ENCODE results near the gene BEND3.

The BEND3 gene

GRCh38 chr6:107083047-107083768 lies 32.1 kb downstream of the BEND3 start:
- no peak for DNase-seq (ENCODE audit: low read depth)

- no peak for DNase-seq (ENCODE audit: low read depth)
These were observed 33.3 kb downstream of the BEND3 start for GRCh38 chr6:107082045-107082444.

- DNase-seq (ENCODE audit: low read depth), result no peak
These were observed 35.3 kb downstream of the BEND3 start for GRCh38 chr6:107080036-107080435.

- no peak for DNase-seq (ENCODE audit: low read depth)
These were observed 35.9 kb downstream of the BEND3 start for GRCh38 chr6:107079429-107079828.

GRCh38 chr6:107077710-107078109 lies 37.6 kb downstream of the BEND3 start:
- no peak for DNase-seq (ENCODE audit: low read depth)

GRCh38 chr6:107075951-107076381 lies 39.3 kb downstream of the BEND3 start:
- DNase-seq (ENCODE audit: low read depth), result no peak

- no peak for DNase-seq (ENCODE audit: low read depth)
These were observed 44.6 kb downstream of the BEND3 start for GRCh38 chr6:107070686-107071085.

GRCh38 chr6:107069631-107070548 lies 45.4 kb downstream of the BEND3 start:
- DNase-seq (ENCODE audit: low read depth), result no peak

GRCh38 chr6:107068691-107069630 lies 46.4 kb downstream of the BEND3 start:
- DNase-seq (ENCODE audit: low read depth), result no peak

GRCh38 chr6:107066697-107067659 lies 48.3 kb downstream of the BEND3 start:
- peak; percentile 17 for DNase-seq (ENCODE audit: low read depth)

- DNase-seq (ENCODE audit: low read depth), result peak; percentile 18
These were observed 50.7 kb downstream of the BEND3 start for GRCh38 chr6:107064579-107065065.

- DNase-seq (ENCODE audit: low read depth), result no peak
These were observed 52.6 kb downstream of the BEND3 start for GRCh38 chr6:107062691-107063090.

- no peak for DNase-seq (ENCODE audit: low read depth)
These were observed 53.9 kb downstream of the BEND3 start for GRCh38 chr6:107061125-107062020.

- DNase-seq (ENCODE audit: low read depth), result no peak
These were observed 54.6 kb downstream of the BEND3 start for GRCh38 chr6:107060704-107061103.

- no peak for DNase-seq (ENCODE audit: low read depth)
These were observed 55.7 kb downstream of the BEND3 start for GRCh38 chr6:107059606-107060005.

GRCh38 chr6:107057679-107058078 lies 57.6 kb downstream of the BEND3 start:
- no peak for DNase-seq (ENCODE audit: low read depth)

- no peak for DNase-seq (ENCODE audit: low read depth)
These were observed 58.5 kb downstream of the BEND3 start for GRCh38 chr6:107056796-107057195.

- DNase-seq (ENCODE audit: low read depth), result no peak
These were observed 67.5 kb downstream of the BEND3 start for GRCh38 chr6:107047807-107048206.

GRCh38 chr6:107045826-107046675 lies 69.3 kb downstream of the BEND3 start:
- DNase-seq (ENCODE audit: low read depth), result no peak

Data from activated T-cell treated with anti-CD3 and anti-CD28 coated beads for 48 hours (primary cell).